GM18909 (cell line): ENCODE results near the gene SFRP2.

Experiments
- ATAC-seq: cut with Tn5 transposase; IDR thresholded peaks from one replicate; pipeline ENCODE4 v1.9.1; 2021; ENCODE audit warnings: mild to moderate bottlenecking; ENCODE audit not compliant: unreplicated experiment, poor library complexity

The SFRP2 gene

GRCh38 chr4:153798901-153799693, 10.2 kb upstream of the SFRP2 start:
- ATAC-seq: no peak

GRCh38 chr4:153798420-153798819, 9.5 kb upstream of the SFRP2 start:
- no peak for ATAC-seq

GRCh38 chr4:153794006-153794405, 5.1 kb upstream of the SFRP2 start:
- no peak for ATAC-seq

GRCh38 chr4:153792618-153793247, 3.9 kb upstream of the SFRP2 start:
- no peak for ATAC-seq

DNA sequence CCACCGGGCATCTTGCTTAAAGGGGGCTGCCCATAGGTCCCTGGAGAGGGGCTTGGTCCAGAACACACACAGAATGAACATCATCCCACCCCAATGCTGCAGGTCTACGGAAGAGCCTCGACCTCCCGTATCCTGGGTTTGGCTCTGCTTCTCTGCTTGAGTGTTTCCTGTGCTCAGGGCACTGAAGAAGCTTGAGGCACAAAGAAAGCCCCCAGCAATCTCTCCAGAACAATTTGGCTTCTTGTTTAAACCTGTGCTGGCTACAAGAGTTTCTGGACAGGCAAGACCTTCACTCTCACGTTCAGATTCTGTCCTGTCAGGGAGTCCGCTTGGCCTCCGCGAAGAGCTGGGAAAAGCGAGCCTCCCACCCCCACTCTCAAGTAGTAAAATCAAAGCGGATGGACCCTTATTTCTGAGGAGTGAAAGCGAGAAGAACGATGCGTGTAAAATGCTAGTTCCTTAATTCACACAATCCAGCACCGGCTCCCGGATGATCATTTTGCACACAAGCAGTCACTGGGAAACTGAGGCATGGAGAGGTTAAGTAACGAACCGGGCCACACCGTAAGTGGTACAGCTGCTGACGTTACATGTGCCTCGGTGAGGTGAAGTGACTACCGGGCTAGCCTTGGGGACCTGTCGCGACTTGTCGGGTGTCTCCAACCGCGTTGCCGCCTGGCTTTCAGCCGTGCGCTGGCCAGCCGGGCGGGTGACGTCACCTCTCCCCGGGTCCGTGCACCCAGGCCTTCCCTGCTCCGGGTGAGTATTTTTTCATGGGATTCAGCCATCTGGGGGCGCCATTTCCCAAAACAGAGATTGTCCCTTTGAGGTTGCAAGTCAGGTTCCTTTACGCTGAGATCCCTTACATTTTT, 3.1 kb upstream of the SFRP2 start:
- peak; percentile 42 for ATAC-seq

- peak; percentile 54 for ATAC-seq
Observed at GRCh38 chr4:153790962-153791551, 2.2 kb upstream of the SFRP2 start.

DNA sequence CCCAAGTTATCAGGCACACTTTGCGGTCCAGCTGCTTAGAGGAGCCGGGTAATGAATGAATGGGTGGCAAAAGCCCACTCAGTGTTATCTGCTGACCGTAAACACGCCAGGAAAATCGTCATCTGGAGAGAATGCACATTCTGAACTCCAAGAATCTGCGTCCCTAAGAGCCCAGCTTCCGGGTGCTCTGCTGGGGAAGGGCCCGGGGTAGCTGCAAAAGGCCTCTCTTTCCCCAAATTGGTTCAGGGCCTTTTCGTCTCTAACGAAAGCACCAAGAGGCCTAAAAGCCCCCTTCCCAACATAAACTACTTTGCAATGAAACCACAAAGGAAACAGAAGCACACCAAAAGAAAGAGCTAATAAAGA, 1.6 kb upstream of the SFRP2 start:
- ATAC-seq: no peak

DNA sequence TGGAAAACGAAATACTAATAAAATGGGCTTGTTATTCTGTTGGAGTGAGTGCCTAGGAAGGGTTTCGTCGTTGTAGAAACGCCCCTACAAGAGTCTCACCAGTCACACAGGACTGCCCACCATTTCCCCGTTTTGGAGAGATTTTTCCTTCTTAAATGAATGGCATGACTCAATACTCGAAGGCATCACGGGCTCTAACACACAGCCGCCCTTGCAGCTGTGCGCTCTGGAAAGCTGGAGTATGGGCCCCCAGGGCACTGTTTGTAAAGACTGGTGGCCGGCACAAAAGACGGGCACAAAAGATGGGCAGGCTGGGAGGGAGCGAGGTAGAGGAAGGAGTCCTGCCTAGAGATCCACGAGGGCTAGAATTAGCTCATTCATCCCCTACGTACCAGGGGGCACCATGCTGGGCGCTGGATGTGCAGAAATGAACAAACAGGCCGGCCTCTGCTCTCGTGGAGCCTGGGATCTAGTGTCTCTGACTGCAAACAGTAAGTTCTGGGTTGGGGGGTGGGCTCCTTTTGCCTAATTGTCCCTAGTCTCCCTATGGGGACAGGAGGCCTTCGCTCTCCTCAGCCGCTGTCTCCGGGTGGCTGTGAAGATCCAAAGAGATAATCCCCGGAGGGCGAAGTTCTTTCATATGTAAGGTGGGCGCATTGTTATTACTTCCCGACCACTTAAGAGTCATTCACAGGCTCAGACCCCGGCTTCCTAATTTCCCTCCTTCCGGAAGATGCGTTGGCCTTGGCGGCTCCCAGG, 1.0 kb upstream of the SFRP2 start:
- ATAC-seq: no peak

GRCh38 chr4:153788051-153788412, 851 bp downstream of the SFRP2 start:
- ATAC-seq: no peak

DNA sequence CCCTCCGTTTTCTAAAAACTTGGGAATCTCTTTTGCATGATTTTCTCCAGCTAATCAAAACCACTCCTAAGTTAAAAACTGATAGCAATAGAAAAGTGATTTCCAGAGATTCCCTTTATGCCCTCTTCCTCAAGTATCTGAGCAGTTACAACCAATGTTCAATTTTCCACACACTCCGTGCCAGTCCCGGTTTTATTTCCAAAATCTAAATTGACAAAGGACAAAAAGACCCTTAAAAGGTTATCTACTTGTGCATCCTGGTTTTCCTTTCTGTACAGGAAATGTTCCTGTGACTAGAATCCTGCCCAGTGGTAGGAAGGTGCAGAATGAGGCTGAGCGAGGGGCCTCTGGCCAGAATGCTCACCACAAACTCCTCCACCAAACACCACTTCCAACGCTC, 1.3 kb downstream of the SFRP2 start:
- ATAC-seq: no peak

DNA sequence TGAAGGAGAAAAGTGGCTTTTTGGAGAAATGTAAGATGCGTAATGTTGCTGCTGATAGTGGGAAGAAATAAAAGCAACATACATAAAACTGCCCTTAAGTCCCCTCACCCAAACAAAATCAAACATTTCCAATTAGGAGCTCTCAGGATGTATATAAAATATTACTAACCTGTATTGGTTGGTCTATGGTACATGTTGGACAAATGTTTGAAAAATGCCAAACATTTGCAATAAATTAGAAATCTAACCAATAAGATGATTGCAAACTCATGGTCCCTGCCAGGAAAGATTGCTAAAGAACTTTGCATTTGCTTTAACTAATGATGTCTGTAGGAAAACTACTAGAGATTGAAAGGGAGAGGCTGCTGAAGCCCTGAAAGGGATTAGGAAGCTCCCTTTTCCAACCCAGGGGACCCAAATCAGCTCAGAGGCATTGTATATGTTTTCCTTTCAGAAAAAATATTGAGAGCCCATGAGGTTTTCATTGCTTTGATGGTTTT, 1.8 kb downstream of the SFRP2 start:
- no peak for ATAC-seq

GRCh38 chr4:153785910-153786721, 2.8 kb downstream of the SFRP2 start:
- ATAC-seq: no peak

- ATAC-seq: no peak
Observed at GRCh38 chr4:153784166-153784699, 4.7 kb downstream of the SFRP2 start.

- ATAC-seq: no peak
Observed at GRCh38 chr4:153782581-153782980, 6.3 kb downstream of the SFRP2 start.

DNA sequence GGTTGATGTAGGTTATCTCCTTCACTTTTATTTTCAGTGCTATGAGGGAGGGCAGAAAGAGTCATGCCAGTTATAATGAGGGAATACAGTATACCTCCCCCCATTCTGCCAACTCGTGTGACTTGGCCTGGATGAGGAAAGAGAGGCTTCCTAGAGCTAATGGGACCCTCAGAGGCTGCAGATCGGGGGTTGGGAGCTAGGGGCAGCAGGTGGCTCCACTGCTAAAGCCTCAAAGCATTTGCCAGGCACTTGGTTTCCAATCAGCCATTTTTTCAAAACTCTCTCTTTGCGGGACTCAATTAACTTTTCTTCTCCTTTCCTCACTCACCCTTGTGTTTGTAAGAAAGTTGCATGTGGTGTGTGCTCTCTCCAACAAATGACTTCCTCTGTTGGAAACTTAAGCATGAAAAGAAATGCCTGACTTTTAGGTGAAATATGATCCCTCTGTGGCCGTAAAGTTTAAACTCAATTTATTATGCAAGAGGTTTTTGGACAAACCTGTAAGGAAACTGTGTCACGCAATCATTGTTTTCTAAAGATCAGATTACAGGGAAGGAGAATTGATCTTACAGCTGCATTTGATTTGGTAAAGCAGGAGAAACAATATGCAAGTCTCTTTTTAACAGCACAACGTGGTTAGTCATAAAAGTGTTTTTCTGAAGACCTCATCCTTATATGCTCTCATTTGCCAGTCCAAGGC, 7.0 kb downstream of the SFRP2 start:
- ATAC-seq: no peak

DNA sequence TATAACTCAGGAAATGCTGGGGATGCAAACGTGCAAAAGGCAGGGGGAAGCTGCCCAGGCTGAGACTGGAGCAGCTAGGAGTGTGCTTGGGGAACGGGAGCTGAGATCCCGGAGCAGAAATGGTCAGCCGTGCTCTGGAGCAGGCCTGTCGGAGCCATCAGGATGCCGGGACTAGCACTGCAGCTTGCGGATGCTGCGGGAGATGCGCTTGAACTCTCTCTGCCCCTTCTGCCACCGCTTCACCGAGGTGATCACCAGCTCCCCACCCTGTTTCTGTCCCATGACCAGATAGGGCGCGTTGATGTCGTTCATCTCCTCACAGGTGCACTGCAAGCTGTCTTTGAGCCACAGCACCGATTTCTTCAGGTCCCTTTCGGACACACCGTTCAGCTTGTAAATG, 7.6 kb downstream of the SFRP2 start:
- ATAC-seq: no peak

GRCh38 chr4:153780876-153781275, 8.0 kb downstream of the SFRP2 start:
- no peak for ATAC-seq

GRCh38 chr4:153780221-153780620, 8.7 kb downstream of the SFRP2 start:
- ATAC-seq: no peak
